A549 (cell line): ENCODE data around the gene CEP44. TPM values are rescaled to one million over a fixed set of nuclear protein-coding genes. Genes with fewer than 3 reads are reported as not detected.

Experiments
- ATAC-seq, 2 experiments: fragments of 200-7000 bp in 1 of 2; fragments of >200 bp in 1 of 2; cut with Nextera tagmentation in 1 of 2; cut with Tn5 transposase in 1 of 2; 3 replicates each; pipeline versions ENCODE4 v1.8.0 to v1.9.1; 2018 to 2020; ENCODE audit warnings: mild to moderate bottlenecking in 1 of 2, moderate library complexity in 1 of 2
- CTCF ChIA-PET: fragments of 300-600 bp; sonication (Branson Sonifier 250); formaldehyde crosslinking; extraction: SDS; loops from one replicate; lab custom pipeline; 2021; ENCODE audit warnings: antibody characterized with exemption, inconsistent platforms; lab: Yijun Ruan, JAX
- POLR2A ChIA-PET: fragments of 350-600 bp; formaldehyde crosslinking; extraction: SDS; loops from one replicate; lab custom pipeline; 2021; ENCODE audit warnings: antibody characterized with exemption, inconsistent platforms; lab: Yijun Ruan, JAX
- DNase-seq, 2 experiments: peaks; one replicate each; pipeline versions ENCODE4 v3.0.0 to v3.0.0-alpha.2; 2011 to 2016; ENCODE audit warnings: low read depth in 1 of 2, low spot score in 1 of 2
- FAIRE-seq: peaks from 2 replicates; lab custom pipeline; 2011; peaks lifted over from hg19 to GRCh38; lab: Jason Lieb, UNC
- H3K27ac ChIP-seq, 2 experiments: fragments of >200 bp; sonication (Bioruptor Twin); formaldehyde crosslinking; 3 replicates each; pipeline ENCODE4 v1.5.1; 2016 to 2017
- H3K4me1 ChIP-seq: fragments of >200 bp; sonication (Bioruptor Twin); formaldehyde crosslinking; 3 replicates; pipeline ENCODE4 v1.6.1; 2016
- H3K4me2 ChIP-seq: fragments of >200 bp; sonication (Bioruptor Twin); formaldehyde crosslinking; 3 replicates; pipeline ENCODE4 v1.6.1; 2016
- H3K4me3 ChIP-seq: fragments of >200 bp; sonication (Bioruptor Twin); formaldehyde crosslinking; 3 replicates; pipeline ENCODE4 v1.5.1; 2016
- H3K9me3 ChIP-seq: fragments of >200 bp; sonication (Bioruptor Twin); formaldehyde crosslinking; 3 replicates; pipeline ENCODE4 v1.6.1; 2016
- CBX2 ChIP-seq: fragments of 200-600 bp; sonication (generic); IDR thresholded peaks from 2 replicates; pipeline ENCODE4 v1.6.1; 2016; ENCODE audit warnings: low read depth, mild to moderate bottlenecking, borderline replicate concordance
- CEBPB ChIP-seq, 2 experiments: fragments of >200 bp in 1 of 2; sonication (Bioruptor Twin) in 1 of 2; formaldehyde crosslinking in 1 of 2; IDR thresholded peaks; 2 replicates each; pipeline ENCODE4 v1.6.1; 2012 to 2016
- EHF ChIP-seq: fragments of 250-450 bp; sonication (Bioruptor Pico); IDR thresholded peaks from 2 replicates; pipeline ENCODE4 v1.5.0; 2020; ENCODE audit warnings: mild to moderate bottlenecking
- EP300 ChIP-seq, 2 experiments: fragments of >200 bp; sonication (Bioruptor Twin); formaldehyde crosslinking; IDR thresholded peaks; 2 replicates in 1 of 2; 3 replicates in 1 of 2; pipeline ENCODE4 v1.6.1; 2016 to 2017
- FOSB ChIP-seq: fragments of 250-450 bp; sonication (Bioruptor Pico); IDR thresholded peaks from 2 replicates; pipeline ENCODE4 v1.5.0; 2020; ENCODE audit warnings: mild to moderate bottlenecking, moderate library complexity
- FOSL2 ChIP-seq, 2 experiments: fragments of 450-650 bp in 1 of 2; fragments of >200 bp in 1 of 2; sonication (Bioruptor Twin) in 1 of 2; formaldehyde crosslinking; IDR thresholded peaks; 2 replicates each; pipeline versions ENCODE4 v1.5.0 to v1.6.1; 2016 to 2020; ENCODE audit warnings: mild to moderate bottlenecking in 1 of 2, moderate library complexity in 1 of 2
- GATA3 ChIP-seq: IDR thresholded peaks from 2 replicates; pipeline ENCODE4 v1.6.1; 2012; ENCODE audit warnings: borderline replicate concordance
- JUNB ChIP-seq: fragments of >200 bp; sonication (Bioruptor Twin); formaldehyde crosslinking; IDR thresholded peaks from 2 replicates; pipeline ENCODE4 v1.6.1; 2016
- MAFK ChIP-seq: fragments of 450-650 bp; IDR thresholded peaks from 2 replicates; pipeline ENCODE4 v1.6.1; 2014; ENCODE audit not compliant: partially characterized antibody
- MAZ ChIP-seq: fragments of 150-350 bp; IDR thresholded peaks from 2 replicates; pipeline ENCODE4 v1.6.1; 2014; ENCODE audit warnings: antibody characterized with exemption, low read depth, low read length, borderline replicate concordance
- NPAS2 ChIP-seq: fragments of 250-450 bp; sonication (Bioruptor Pico); IDR thresholded peaks from 2 replicates; pipeline ENCODE4 v1.8.0; 2022; ENCODE audit warnings: mild to moderate bottlenecking, moderate library complexity, borderline replicate concordance
- RNF2 ChIP-seq: fragments of 200-600 bp; sonication (generic); IDR thresholded peaks from 2 replicates; pipeline ENCODE4 v1.6.1; 2016; ENCODE audit warnings: low read depth, mild to moderate bottlenecking, antibody characterized with exemption, moderate library complexity, borderline replicate concordance
- SMC3 ChIP-seq: fragments of >200 bp; sonication (Bioruptor Twin); formaldehyde crosslinking; IDR thresholded peaks from 3 replicates; pipeline ENCODE4 v1.6.1; 2018; ENCODE audit warnings: inconsistent platforms
- SREBF2 ChIP-seq: fragments of 450-650 bp; IDR thresholded peaks from 2 replicates; pipeline ENCODE4 v1.6.1; 2014; ENCODE audit warnings: mild to moderate bottlenecking, moderate library complexity
- TFCP2L1 ChIP-seq: fragments of 250-450 bp; sonication (Bioruptor Pico); IDR thresholded peaks from 2 replicates; pipeline ENCODE4 v1.5.0; 2021; ENCODE audit warnings: mild to moderate bottlenecking
- TP53 ChIP-seq: fragments of 250-450 bp; sonication (Bioruptor Pico); IDR thresholded peaks from 2 replicates; pipeline ENCODE4 v1.5.0; 2021; ENCODE audit warnings: mild to moderate bottlenecking, moderate library complexity
- ZFP36 ChIP-seq: fragments of 450-650 bp; IDR thresholded peaks from 2 replicates; pipeline ENCODE4 v1.6.1; 2014; ENCODE audit warnings: borderline replicate concordance; ENCODE audit not compliant: partially characterized antibody
- ZSCAN20 ChIP-seq: fragments of 250-450 bp; sonication (Bioruptor Pico); IDR thresholded peaks from 2 replicates; pipeline ENCODE4 v1.8.0; 2022; ENCODE audit warnings: mild to moderate bottlenecking, moderate library complexity
- WGBS: methylation state at CpG from one replicate; pipeline ENCODE4 v1.1.6; 2017; ENCODE audit errors: missing lambda C conversion rate; 5-methylcytosine and 5-hydroxymethylcytosine counted together
- polyA plus RNA-seq, 4 experiments: library from polyadenylated mRNA; depleted of rRNA in 3 of 4; stranded (reverse); fragments of >200 nt; fragmentation: RNase III in 1 of 4; extraction: RNeasy Plus Mini Kit Qiagen cat#74134 plus additional on column Dnase treatment in 1 of 4; gene quantifications; 2 replicates in 3 of 4; 3 replicates in 1 of 4; pipeline ENCODE4 v1.2.3, GENCODE V29; 2011 to 2017
- TF ChIP-seq, protein P1 (sequence below): IDR thresholded peaks from 2 replicates; pipeline ENCODE4 v1.6.1; 2012; ENCODE audit warnings: low read depth, borderline replicate concordance
- TF ChIP-seq, protein P2 (sequence below): fragments of 150-350 bp; IDR thresholded peaks from 2 replicates; pipeline ENCODE4 v1.6.1; 2014; ENCODE audit warnings: low read depth, mild to moderate bottlenecking, low read length
- TF ChIP-seq, protein P3 (sequence below): fragments of 200-600 bp; sonication (generic); IDR thresholded peaks from 2 replicates; pipeline ENCODE4 v1.6.1; 2016; ENCODE audit warnings: antibody characterized with exemption, mild to moderate bottlenecking, moderate library complexity
- TF ChIP-seq, protein P4 (sequence below): IDR thresholded peaks from 2 replicates; pipeline ENCODE4 v1.6.1; 2012

Gene CEP44
- polyA plus RNA-seq, 2 of the 4 experiments (the other 2 are of a cell fraction): 8.0 to 14.1 TPM

DNA sequence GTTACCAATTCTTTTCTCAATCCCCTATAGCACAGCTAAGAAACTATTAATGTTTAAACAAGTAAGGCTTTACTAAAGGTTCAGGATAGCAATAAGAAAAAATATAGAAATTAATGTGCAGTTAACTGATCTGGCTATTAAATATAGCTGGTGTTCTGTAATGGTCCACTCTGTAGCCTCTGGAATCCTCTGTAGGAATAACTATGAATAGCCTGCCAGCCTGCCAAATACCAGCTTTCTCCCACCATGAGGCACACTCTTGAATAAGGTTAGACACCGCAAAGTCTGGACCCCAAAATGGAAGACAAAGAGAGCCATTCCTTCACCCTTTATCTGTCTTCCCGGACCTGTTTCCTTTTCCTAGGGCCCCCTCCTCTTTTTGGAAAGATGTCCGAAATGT, 30.6 kb downstream of the CEP44 start:
- ChIA-PET POLR2A (no interaction called here), CTCF (interaction anchor here (1.1 to 1.4 kb wide), 2 partner anchors 92 to 808 kb away, joined by 3 to 4 read pairs; no protein-coding TSS in a partner anchor)
- 98% methylated on average over 3 of the region's 3 CpGs for WGBS
- Histone ChIP-seq H3K27ac (no peak overlapping the region), H3K4me3 (no peak overlapping the region), H3K4me1 (peaks cover 18% of the 10 kb centered on the region; the same call in 2 of the 3 replicates), H3K9me3 (no peaks in the 10 kb centered on the region), H3K4me2 (no peak overlapping the region)
- DNase-seq (no peak), FAIRE-seq (no peak), ATAC-seq (no peak)
- TF ChIP-seq EP300 (IDR thresholded peaks at IDR 0.05): no peak
- no peak for TF ChIP-seq ZSCAN20 (CRISPR knock-in tag)
- TF ChIP-seq SMC3: no peak
- TF ChIP-seq, protein P1, sequence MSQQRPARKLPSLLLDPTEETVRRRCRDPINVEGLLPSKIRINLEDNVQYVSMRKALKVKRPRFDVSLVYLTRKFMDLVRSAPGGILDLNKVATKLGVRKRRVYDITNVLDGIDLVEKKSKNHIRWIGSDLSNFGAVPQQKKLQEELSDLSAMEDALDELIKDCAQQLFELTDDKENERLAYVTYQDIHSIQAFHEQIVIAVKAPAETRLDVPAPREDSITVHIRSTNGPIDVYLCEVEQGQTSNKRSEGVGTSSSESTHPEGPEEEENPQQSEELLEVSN: no peak
- TF ChIP-seq NPAS2 (CRISPR knock-in tag): no peak
- no peak for TF ChIP-seq FOSL2 (IDR thresholded peaks at IDR 0.05)
- TF ChIP-seq FOSL2 (CRISPR knock-in tag; IDR thresholded peaks at IDR 0.05): no peak
- TF ChIP-seq, protein P2, sequence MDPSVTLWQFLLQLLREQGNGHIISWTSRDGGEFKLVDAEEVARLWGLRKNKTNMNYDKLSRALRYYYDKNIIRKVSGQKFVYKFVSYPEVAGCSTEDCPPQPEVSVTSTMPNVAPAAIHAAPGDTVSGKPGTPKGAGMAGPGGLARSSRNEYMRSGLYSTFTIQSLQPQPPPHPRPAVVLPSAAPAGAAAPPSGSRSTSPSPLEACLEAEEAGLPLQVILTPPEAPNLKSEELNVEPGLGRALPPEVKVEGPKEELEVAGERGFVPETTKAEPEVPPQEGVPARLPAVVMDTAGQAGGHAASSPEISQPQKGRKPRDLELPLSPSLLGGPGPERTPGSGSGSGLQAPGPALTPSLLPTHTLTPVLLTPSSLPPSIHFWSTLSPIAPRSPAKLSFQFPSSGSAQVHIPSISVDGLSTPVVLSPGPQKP: no peak
- TF ChIP-seq MAZ: no peak
- no peak for TF ChIP-seq CEBPB (IDR thresholded peaks at IDR 0.05)
- no peak for TF ChIP-seq GATA3
- TF ChIP-seq SREBF2: no peak
- TF ChIP-seq, protein P3, sequence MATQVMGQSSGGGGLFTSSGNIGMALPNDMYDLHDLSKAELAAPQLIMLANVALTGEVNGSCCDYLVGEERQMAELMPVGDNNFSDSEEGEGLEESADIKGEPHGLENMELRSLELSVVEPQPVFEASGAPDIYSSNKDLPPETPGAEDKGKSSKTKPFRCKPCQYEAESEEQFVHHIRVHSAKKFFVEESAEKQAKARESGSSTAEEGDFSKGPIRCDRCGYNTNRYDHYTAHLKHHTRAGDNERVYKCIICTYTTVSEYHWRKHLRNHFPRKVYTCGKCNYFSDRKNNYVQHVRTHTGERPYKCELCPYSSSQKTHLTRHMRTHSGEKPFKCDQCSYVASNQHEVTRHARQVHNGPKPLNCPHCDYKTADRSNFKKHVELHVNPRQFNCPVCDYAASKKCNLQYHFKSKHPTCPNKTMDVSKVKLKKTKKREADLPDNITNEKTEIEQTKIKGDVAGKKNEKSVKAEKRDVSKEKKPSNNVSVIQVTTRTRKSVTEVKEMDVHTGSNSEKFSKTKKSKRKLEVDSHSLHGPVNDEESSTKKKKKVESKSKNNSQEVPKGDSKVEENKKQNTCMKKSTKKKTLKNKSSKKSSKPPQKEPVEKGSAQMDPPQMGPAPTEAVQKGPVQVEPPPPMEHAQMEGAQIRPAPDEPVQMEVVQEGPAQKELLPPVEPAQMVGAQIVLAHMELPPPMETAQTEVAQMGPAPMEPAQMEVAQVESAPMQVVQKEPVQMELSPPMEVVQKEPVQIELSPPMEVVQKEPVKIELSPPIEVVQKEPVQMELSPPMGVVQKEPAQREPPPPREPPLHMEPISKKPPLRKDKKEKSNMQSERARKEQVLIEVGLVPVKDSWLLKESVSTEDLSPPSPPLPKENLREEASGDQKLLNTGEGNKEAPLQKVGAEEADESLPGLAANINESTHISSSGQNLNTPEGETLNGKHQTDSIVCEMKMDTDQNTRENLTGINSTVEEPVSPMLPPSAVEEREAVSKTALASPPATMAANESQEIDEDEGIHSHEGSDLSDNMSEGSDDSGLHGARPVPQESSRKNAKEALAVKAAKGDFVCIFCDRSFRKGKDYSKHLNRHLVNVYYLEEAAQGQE: no peak
- TF ChIP-seq, protein P4, sequence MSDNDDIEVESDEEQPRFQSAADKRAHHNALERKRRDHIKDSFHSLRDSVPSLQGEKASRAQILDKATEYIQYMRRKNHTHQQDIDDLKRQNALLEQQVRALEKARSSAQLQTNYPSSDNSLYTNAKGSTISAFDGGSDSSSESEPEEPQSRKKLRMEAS: no peak
- no peak for TF ChIP-seq CBX2
- no peak for TF ChIP-seq JUNB
- TF ChIP-seq ZFP36: no peak
- no peak for TF ChIP-seq RNF2
- TF ChIP-seq TP53 (CRISPR knock-in tag): no peak
- TF ChIP-seq EHF (CRISPR knock-in tag): no peak
- no peak for TF ChIP-seq TFCP2L1

DNA sequence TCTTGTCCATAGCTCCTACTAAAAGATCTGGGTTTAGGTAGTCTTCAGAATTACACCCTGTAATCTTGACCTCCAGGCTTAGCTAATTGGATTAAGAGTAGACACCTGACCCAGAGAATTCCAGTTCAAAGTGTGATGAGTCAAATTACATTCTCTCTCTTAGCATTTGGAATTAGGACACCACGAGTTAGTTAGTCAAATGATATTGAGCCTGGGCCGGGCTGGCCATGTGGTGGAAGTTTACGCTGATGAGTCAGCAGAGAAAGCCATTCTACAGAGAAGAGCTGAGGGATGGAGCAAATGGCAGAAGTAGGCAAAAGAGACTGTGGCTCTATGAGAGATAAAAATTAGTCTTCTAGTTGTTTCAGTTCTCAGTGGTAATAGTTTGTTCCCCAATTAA, 31.1 kb downstream of the CEP44 start:
- Histone ChIP-seq H3K9me3 (no peaks in the 10 kb centered on the region), H3K27ac (no peak overlapping the region), H3K4me2 (no peak overlapping the region), H3K4me1 (peaks cover 18% of the 10 kb centered on the region; the same call in 2 of the 3 replicates), H3K4me3 (no peak overlapping the region)
- POLR2A ChIA-PET: no interaction called here
- WGBS: 47% methylated on average over 3 of the region's 3 CpGs
- ATAC-seq: peak in 1 of 2 experiments; percentile 34; a peak in 1 of 6 replicates
- CTCF ChIA-PET: interaction anchor here (1.1 to 1.4 kb wide), 2 partner anchors 92 to 809 kb away, joined by 3 to 4 read pairs; no protein-coding TSS in a partner anchor
- FAIRE-seq: no peak
- peak in 1 of 2 experiments; percentile 15 for DNase-seq
- TF ChIP-seq, protein P4: peak; percentile 36; the same call in 1 of the 2 replicates
- TF ChIP-seq MAFK (peak; percentile 32), FOSL2 (IDR thresholded peaks at IDR 0.05) (no peak), FOSL2 (CRISPR knock-in tag; IDR thresholded peaks at IDR 0.05) (0 out of 2 replicates have a peak, but pooled peaks have one; percentile 22), FOSB (CRISPR knock-in tag) (no peak), GATA3 (no peak)
- TF ChIP-seq, protein P2: no peak
